Neural cell (in vitro differentiated cells): ENCODE data around the gene TMEM50B. TPM values are rescaled to one million over a fixed set of nuclear protein-coding genes. Genes with fewer than 3 reads are reported as not detected.

Experiments
- H2AFZ ChIP-seq: fragments of 200-600, 300-800 bp; sonication (generic), shearing (Covaris generic); 2 replicates; pipeline ENCODE4 v1.6.0; 2014; ENCODE audit warnings: low read depth, mild to moderate bottlenecking, antibody characterized with exemption, low read length, moderate library complexity
- H3F3A ChIP-seq: fragments of 200-600 bp; shearing (Covaris generic); 2 replicates; pipeline ENCODE4 v1.6.1; 2016; ENCODE audit warnings: mild to moderate bottlenecking, moderate library complexity, mixed read lengths, antibody characterized with exemption, low read length; ENCODE audit not compliant: insufficient read depth, poor library complexity, severe bottlenecking
- H3K27ac ChIP-seq: fragments of 200-600, 300-800 bp; sonication (generic), shearing (Covaris generic); 2 replicates; pipeline ENCODE4 v1.5.1; 2014; ENCODE audit warnings: mild to moderate bottlenecking, low read length, moderate library complexity
- H3K27me3 ChIP-seq: fragments of 300-800, 200-600 bp; sonication (generic), shearing (Covaris generic); 2 replicates; pipeline ENCODE4 v1.6.0; 2014; ENCODE audit warnings: mild to moderate bottlenecking, low read depth, low read length, moderate library complexity; ENCODE audit not compliant: insufficient read depth
- H3K36me3 ChIP-seq: fragments of 300-800, 200-600 bp; sonication (generic), shearing (Covaris generic); 2 replicates; pipeline ENCODE4 v1.5.1; 2014; ENCODE audit warnings: mild to moderate bottlenecking, antibody characterized with exemption, low read length, moderate library complexity; ENCODE audit not compliant: insufficient read depth
- H3K4me2 ChIP-seq: fragments of 300-800, 200-600 bp; sonication (generic), shearing (Covaris generic); 2 replicates; pipeline ENCODE4 v1.6.0; 2014; ENCODE audit warnings: mild to moderate bottlenecking, low read length
- H3K4me3 ChIP-seq: fragments of 300-800, 200-600 bp; sonication (generic), shearing (Covaris generic); 2 replicates; pipeline ENCODE4 v1.5.1; 2014; ENCODE audit warnings: mild to moderate bottlenecking, low read length, moderate library complexity
- H3K79me2 ChIP-seq: fragments of 200-600 bp; shearing (Covaris generic); replicated peaks from 2 replicates; pipeline ENCODE4 v1.6.0; 2014; ENCODE audit warnings: mild to moderate bottlenecking, low read length, moderate library complexity; ENCODE audit not compliant: insufficient read depth
- H3K9ac ChIP-seq: fragments of 300-800, 200-600 bp; sonication (generic), shearing (Covaris generic); 2 replicates; pipeline ENCODE4 v1.6.1; 2016; ENCODE audit warnings: mild to moderate bottlenecking, low read length, mixed read lengths
- H3K9me2 ChIP-seq: fragments of 200-600 bp; shearing (Covaris generic); 2 replicates; pipeline ENCODE4 v1.6.1; 2016; ENCODE audit warnings: mild to moderate bottlenecking, low read length, mixed read lengths; ENCODE audit not compliant: insufficient read depth
- H3K9me3 ChIP-seq: fragments of 200-600, 300-800 bp; sonication (generic), shearing (Covaris generic); 2 replicates; pipeline ENCODE4 v1.6.1; 2016; ENCODE audit warnings: mild to moderate bottlenecking, mixed run types, low read length, moderate library complexity, mixed read lengths
- H4K20me1 ChIP-seq: fragments of 200-600 bp; shearing (Covaris generic); 2 replicates; pipeline ENCODE4 v1.6.1; 2016; ENCODE audit warnings: mild to moderate bottlenecking, mixed run types; ENCODE audit not compliant: insufficient read depth
- EP300 ChIP-seq: fragments of 450-650 bp; conservative IDR thresholded peaks from 2 replicates; pipeline ENCODE4 v1.6.1; 2014; ENCODE audit warnings: antibody characterized with exemption, mild to moderate bottlenecking, moderate library complexity; ENCODE audit not compliant: poor library complexity, severe bottlenecking
- EZH2 ChIP-seq: fragments of 200-600, 300-800 bp; shearing (Covaris generic), sonication (generic); IDR thresholded peaks from 2 replicates; pipeline ENCODE4 v1.6.1; 2014; ENCODE audit warnings: antibody characterized with exemption, low read length, borderline replicate concordance, mild to moderate bottlenecking; ENCODE audit not compliant: insufficient read depth, poor library complexity, severe bottlenecking
- MXI1 ChIP-seq: fragments of 450-650 bp; conservative IDR thresholded peaks from 2 replicates; pipeline ENCODE4 v1.6.1; 2014; ENCODE audit warnings: antibody characterized with exemption, mild to moderate bottlenecking; ENCODE audit not compliant: poor library complexity, severe bottlenecking
- POLR2AphosphoS5 ChIP-seq: IDR thresholded peaks from 2 replicates; pipeline ENCODE4 v1.6.1; 2012
- RAD21 ChIP-seq: fragments of 450-650 bp; conservative IDR thresholded peaks from 2 replicates; pipeline ENCODE4 v1.6.1; 2014; ENCODE audit warnings: antibody characterized with exemption, mild to moderate bottlenecking, moderate library complexity
- REST ChIP-seq: IDR thresholded peaks from 2 replicates; pipeline ENCODE4 v1.6.1; 2012; ENCODE audit warnings: borderline replicate concordance
- SMC3 ChIP-seq: fragments of 450-650 bp; conservative IDR thresholded peaks from 2 replicates; pipeline ENCODE4 v1.6.1; 2014; ENCODE audit warnings: antibody characterized with exemption, mild to moderate bottlenecking, moderate library complexity; ENCODE audit not compliant: poor library complexity
- TAF1 ChIP-seq: IDR thresholded peaks from 2 replicates; pipeline ENCODE4 v1.6.1; 2012; ENCODE audit warnings: low read depth
- polyA plus RNA-seq: library from polyadenylated mRNA; depleted of rRNA; stranded (reverse); fragments of >200 nt; gene quantifications from 2 replicates; pipeline ENCODE4 v1.2.3, GENCODE V29; 2014
- TF ChIP-seq, protein P1 (sequence below): fragments of 450-650 bp; IDR thresholded peaks from 2 replicates; pipeline ENCODE4 v1.5.1; 2014; ENCODE audit warnings: antibody characterized with exemption, mild to moderate bottlenecking, moderate library complexity; ENCODE audit not compliant: poor library complexity, severe bottlenecking

The TMEM50B gene
- polyA plus RNA-seq, 1 donor from 2014 or later: 69.4 TPM

DNA sequence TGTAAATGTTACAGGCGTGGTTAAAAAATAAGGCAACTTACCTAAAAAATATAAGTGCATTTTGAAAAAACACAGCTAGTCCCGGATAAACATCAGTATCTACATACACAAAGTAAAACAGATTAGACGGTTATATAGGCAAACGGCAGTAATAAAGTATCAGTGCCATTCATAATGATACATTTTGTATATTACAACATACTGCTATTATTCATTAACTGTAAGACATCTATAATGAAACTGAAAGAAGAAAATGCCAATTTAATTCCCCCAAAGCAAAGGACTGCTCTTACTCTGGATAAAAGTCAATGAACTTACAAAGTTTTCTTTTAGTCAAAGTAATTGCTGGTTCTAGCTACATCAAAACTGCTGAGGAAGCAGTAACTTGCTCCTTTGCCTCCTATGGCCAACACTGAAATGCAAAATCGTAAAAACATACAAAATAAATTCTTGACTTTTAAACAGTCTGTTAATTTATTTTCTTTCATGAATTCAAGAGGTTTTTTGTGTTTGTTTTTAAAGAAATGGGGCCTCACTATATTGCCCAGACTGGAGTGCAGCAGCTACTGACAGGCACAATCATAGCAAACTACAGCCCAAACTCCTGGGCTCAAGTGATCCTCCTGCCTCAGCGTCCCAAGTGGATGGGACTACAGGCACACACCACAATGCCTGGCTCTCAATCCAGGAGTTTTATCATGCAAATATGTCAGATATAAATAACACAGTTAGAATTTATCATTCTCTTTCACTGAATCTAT is 23.9 kb downstream of the TMEM50B start:
- TF ChIP-seq EP300 (no peak), EZH2 (no peak), TAF1 (no peak), SMC3 (no peak), MXI1 (no peak), POLR2AphosphoS5 (no peak), REST (no peak), RAD21 (no peak)
- TF ChIP-seq, protein P1, sequence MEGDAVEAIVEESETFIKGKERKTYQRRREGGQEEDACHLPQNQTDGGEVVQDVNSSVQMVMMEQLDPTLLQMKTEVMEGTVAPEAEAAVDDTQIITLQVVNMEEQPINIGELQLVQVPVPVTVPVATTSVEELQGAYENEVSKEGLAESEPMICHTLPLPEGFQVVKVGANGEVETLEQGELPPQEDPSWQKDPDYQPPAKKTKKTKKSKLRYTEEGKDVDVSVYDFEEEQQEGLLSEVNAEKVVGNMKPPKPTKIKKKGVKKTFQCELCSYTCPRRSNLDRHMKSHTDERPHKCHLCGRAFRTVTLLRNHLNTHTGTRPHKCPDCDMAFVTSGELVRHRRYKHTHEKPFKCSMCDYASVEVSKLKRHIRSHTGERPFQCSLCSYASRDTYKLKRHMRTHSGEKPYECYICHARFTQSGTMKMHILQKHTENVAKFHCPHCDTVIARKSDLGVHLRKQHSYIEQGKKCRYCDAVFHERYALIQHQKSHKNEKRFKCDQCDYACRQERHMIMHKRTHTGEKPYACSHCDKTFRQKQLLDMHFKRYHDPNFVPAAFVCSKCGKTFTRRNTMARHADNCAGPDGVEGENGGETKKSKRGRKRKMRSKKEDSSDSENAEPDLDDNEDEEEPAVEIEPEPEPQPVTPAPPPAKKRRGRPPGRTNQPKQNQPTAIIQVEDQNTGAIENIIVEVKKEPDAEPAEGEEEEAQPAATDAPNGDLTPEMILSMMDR: no peak
- H3K4me3 ChIP-seq: no peak overlapping the region
- no peaks in the 10 kb centered on the region for H3K27me3 ChIP-seq
- H3K4me2 ChIP-seq: no peak overlapping the region
- H3K9ac ChIP-seq: no peak overlapping the region
- H4K20me1 ChIP-seq: no peaks in the 10 kb centered on the region
- H3K9me3 ChIP-seq: no peaks in the 10 kb centered on the region
- no peaks in the 10 kb centered on the region for H3K9me2 ChIP-seq
- H2AFZ ChIP-seq: no peak overlapping the region
- no peaks in the 10 kb centered on the region for H3F3A ChIP-seq
- no peaks in the 10 kb centered on the region for H3K36me3 ChIP-seq
- H3K27ac ChIP-seq: no peak overlapping the region
- H3K79me2 ChIP-seq: no peaks in the 10 kb centered on the region

- H2AFZ ChIP-seq: no peak overlapping the region
- H3K79me2 ChIP-seq: no peaks in the 10 kb centered on the region
- no peak overlapping the region for H3K9ac ChIP-seq
- H3K9me2 ChIP-seq: no peaks in the 10 kb centered on the region
- H3K27me3 ChIP-seq: no peaks in the 10 kb centered on the region
- H3K9me3 ChIP-seq: no peaks in the 10 kb centered on the region
- no peaks in the 10 kb centered on the region for H3K36me3 ChIP-seq
- H3F3A ChIP-seq: no peaks in the 10 kb centered on the region
- TF ChIP-seq, protein P1: no peak
- TF ChIP-seq EP300 (no peak), SMC3 (no peak), MXI1 (no peak), EZH2 (no peak)
- H3K4me3 ChIP-seq: no peak overlapping the region
- H3K27ac ChIP-seq: no peak overlapping the region
- H3K4me2 ChIP-seq: no peak overlapping the region
- H4K20me1 ChIP-seq: no peaks in the 10 kb centered on the region
These were observed 27.4 kb downstream of the TMEM50B start for GRCh38 chr21:33452362-33452761.
